Hepatocyte (in vitro differentiated cells): Measurements from ENCODE around the gene BNIPL.

Source experiments
- CTCF ChIP-seq: fragments of 200-600 bp; sonication (generic); IDR thresholded peaks from 2 replicates; pipeline ENCODE4 v1.5.1; 2016; ENCODE audit warnings: antibody characterized with exemption, mild to moderate bottlenecking; ENCODE audit not compliant: poor library complexity
- EZH2 ChIP-seq: fragments of 200-600 bp; sonication (generic); IDR thresholded peaks from 2 replicates; pipeline ENCODE4 v1.6.1; 2016; ENCODE audit warnings: antibody characterized with exemption, mild to moderate bottlenecking, borderline replicate concordance

- TF ChIP-seq CTCF (no peak), EZH2 (no peak)
These were observed 15.1 kb downstream of the BNIPL start for GRCh38 chr1:151051356-151052009.
